Raji (cell line): ENCODE measurements around the gene GALNT17.

Experiments used
- POLR2A ChIP-seq: IDR thresholded peaks from 2 replicates; pipeline ENCODE4 v1.6.1; 2011; ENCODE audit warnings: low read depth, low read length, control low read depth; ENCODE audit not compliant: insufficient read depth

GALNT17 gene

DNA sequence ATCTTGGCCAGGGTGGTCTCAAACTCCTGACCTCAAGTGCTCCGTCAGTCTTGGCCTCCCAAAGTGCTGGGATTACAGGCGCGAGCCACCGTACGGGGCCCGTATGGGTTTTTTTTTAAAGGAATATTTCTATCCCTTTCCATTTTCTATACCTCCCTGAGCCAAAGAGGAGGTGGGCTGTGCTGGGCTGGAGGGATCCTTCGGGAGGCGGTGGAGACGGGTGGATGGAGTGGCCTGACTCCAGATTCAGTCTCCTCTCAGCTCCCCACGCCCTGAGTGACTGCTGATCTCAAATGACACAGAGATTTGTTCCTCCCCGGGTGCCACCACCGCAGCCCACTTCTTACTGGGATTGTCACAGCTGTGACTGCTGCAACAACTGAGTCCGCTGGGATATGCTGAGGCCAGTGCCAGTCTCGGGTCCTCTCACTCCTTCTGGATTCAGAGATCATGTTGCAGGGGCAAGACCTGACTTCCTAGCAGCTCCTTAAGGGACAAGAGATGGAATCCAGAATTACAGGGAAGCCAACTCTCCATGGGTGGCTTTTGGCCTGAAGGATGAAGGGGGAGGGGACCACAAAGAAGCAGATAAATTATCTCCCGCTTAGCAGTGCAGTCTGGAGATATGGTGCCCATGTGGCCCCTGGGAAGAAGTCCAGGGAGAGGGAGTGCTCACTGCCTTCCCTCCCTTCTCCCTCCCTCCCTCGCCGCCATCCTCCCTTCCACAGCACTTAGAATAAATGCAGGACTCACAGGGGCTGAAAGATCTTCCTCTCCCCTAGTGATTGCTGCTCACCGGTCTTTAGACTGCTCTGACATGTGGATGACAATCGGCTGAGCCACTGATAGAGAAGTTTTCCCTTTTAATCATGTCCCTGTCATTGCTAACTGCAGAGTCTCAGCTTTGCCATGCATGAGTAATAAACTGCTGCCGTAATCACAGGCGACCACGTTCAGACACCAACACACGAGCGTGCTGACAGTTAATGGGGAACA is 14.3 kb downstream of the GALNT17 start:
- TF ChIP-seq POLR2A, result no peak

GRCh38 chr7:71148098-71148497 is 16.2 kb downstream of the GALNT17 start:
- TF ChIP-seq POLR2A, result no peak

DNA sequence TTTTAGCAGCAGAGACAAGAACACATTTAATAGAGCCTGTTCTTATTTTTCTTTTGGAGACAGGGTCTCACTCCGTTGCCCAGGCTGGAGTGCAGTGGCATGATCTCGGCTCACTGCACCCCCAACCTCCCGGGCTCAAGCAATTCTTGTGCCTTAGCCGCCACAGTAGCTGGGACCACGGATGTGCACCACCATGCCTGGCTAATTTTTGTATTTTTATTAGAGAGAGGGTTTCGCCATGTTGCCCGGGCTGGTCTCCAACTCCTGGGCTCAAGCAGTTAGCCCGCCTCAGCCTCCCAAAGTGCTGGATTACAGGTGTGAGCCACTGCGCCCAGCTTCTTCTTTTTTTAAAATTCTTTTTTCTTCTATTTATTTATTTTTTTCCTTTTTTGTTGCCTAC is 23.3 kb downstream of the GALNT17 start:
- no peak for TF ChIP-seq POLR2A

GRCh38 chr7:71157757-71158156 is 25.8 kb downstream of the GALNT17 start:
- no peak for TF ChIP-seq POLR2A

DNA sequence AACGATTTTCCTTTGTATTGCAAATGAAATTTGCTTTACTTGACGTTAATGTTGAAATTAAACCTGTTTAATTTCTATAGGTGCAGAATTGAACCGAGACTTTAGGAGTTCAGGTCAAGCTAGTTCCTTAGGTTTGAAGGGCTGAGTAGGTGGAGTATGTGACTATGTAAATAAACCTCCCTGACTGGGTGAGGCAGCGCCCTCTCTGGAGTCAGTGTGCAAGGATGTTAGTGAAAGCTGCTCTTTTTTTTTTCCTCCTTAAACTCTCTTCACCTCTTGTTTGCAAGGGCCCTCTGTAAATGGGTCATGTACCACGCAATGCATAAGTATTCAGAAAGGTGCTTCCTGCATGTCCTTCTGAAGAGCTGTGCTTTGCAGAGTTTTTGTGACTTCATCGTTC is 33.8 kb downstream of the GALNT17 start:
- TF ChIP-seq POLR2A, result no peak

DNA sequence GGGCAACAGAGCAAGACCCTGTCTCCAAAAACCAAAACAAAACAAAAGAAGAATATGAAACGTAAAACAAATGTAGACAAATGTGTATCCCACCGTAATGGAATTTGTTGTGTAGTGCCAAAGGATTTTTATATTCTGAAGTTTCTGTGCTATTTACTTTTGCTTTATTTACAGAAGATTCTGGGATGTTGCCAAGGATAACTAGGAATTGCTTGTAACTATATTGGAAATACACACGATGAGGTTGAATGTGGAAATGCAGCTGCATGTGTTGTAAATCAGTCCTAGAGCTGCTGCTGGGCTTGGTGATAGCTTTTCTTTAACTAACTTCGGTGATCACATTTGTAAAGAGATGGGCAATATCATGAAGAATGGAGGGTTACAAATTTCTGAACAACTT is 39.5 kb downstream of the GALNT17 start:
- no peak for TF ChIP-seq POLR2A

- no peak for TF ChIP-seq POLR2A
These were observed 42.0 kb downstream of the GALNT17 start for GRCh38 chr7:71173955-71174354.

- no peak for TF ChIP-seq POLR2A
These were observed 50.5 kb downstream of the GALNT17 start for GRCh38 chr7:71182438-71182935.

DNA sequence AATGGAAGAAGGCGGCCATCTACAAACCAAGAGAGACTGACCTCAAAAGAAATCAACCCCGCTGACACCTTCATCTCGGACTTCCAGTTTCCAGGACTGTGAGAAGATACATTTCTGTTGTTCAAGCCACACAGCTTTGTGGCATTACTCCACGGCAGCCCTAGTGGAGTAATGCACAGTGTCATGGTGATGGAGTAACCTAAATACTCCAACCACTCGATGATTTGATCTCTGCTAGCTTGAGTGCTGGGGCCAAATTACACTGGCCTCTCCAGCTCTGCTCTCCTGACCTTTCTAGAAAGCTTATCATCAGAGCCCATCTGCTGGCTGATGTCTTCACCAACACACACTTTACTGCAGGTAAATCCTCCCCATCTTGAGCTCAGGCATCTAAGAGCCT is 52.2 kb downstream of the GALNT17 start:
- TF ChIP-seq POLR2A, result no peak

DNA sequence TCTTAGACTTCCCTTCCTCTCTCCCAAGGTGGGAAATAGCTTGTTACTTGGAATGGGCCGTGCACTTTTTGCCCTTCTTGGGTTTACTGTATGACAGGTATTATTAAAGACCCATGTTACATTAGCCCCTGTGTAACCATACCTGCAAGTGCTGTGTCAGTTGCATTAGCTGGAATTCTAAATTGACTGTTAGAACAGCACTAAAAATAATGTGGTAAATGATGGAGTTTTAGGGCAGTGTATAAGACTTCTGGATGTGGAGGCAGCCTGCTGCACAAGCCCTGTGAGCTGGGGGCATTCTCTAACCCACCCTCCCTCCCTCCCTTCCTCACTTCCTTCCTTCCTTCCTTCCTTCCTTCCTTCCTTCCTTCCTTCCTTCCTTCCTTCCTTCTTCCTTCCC is 52.7 kb downstream of the GALNT17 start:
- no peak for TF ChIP-seq POLR2A

- TF ChIP-seq POLR2A, result no peak
These were observed 54.7 kb downstream of the GALNT17 start for GRCh38 chr7:71186535-71187057.

DNA sequence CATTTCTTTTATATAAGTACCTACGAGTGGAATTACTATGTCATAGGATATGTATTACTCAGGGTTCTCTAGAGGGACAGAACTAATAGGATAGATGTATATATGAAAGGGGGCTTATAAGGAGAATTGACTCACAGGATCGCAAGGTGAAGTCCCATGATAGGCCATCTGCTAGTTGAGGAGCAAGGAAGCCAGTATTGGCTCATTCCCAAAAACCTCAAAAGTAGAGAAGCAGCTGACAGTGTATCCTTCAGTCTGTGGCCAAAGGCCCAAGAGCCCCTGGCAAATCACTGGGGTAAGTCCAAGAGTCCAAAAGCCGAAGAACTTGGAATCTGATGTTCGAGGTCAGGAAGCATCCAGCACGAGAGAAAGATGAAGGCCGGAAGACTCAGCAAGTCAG is 59.8 kb downstream of the GALNT17 start:
- no peak for TF ChIP-seq POLR2A

DNA sequence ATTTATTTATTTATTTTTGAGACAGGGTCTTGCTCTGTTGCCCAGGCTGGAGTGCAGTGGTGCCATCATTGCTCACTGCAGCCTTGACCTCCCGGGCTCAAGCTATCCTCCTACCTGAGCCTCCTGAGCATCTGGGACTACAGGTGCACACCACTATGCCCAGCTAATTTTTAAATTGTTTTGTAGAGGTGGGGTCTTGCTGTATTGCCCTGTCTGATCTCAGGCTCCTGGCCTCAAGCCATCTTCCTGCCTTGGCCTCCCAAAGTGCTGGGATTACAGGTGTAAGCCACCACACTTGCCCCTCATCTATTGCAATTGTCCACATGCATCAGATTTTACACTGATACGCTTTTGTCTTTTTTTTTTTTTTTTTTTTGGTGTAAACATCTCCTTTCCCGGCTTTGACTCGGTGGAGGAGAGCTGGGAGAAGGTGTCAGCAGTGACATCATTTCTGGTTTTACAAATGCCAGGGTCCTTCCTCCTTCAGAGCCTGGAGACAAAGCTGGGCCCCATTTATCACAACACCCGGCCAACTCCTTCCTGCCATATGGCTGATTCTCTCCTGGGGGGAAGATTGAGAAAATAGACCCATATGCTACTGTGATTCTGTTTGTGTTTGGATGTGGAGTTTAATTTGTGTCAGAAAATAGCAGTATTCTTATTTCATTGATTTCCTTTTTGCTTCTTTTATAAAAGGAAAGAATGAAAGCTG is 61.3 kb downstream of the GALNT17 start:
- TF ChIP-seq POLR2A, result no peak

GRCh38 chr7:71198391-71198790 is 66.4 kb downstream of the GALNT17 start:
- no peak for TF ChIP-seq POLR2A

DNA sequence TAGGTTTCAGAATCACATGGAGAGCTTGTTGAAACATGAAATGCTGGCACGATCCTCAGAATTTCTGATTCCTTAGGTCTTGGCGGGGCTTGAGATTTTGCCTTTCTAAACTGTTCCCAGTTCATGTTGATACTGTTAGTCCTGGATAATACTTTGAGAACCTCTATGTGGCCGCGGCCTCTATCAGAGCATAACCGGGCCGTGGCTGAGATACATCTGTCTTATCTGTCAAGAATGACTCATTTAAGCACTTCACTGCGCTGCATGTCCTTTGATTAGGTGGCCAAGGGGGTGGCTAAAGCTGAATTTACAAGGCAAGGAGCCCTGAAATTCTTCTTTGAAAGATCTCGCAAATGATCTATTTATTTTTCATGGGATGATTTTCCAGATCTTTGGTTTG is 66.9 kb downstream of the GALNT17 start:
- no peak for TF ChIP-seq POLR2A

DNA sequence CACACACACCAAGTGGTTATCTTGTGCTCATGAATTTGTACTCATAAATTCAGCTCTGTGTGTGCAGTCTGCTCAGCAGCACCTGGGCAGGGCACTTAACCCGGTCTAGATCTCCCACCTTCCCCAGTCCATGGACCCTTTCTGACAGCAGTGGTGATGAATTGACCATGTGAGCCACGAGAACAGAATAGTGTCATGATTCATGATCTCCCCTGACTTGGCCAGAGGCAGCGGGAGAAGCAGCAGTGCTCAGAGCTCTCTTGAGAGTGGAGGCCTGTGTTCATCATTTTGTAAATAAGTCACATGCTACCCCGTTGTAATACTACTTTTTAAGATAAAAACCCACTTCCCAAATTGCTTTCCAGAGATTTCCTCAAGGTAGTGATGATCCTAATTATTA is 74.2 kb downstream of the GALNT17 start:
- no peak for TF ChIP-seq POLR2A
